Prostate gland (tissue), 2 donors: Measurements from ENCODE around the gene POLR3GL. TPM values are rescaled to one million over a fixed set of nuclear protein-coding genes. Genes with fewer than 3 reads are reported as not detected.

Source experiments
- DNase-seq: peaks from one replicate; pipeline ENCODE4 v3.0.0-alpha.2; 2019; ENCODE audit warnings: low spot score
- H3K27ac ChIP-seq, 2 donors: fragments of 200-600 bp; sonication (generic); 2 replicates each; pipeline ENCODE4 v1.5.1; 2017 to 2019
- H3K27me3 ChIP-seq: fragments of 200-600 bp; sonication (generic); replicated peaks from 2 replicates; pipeline ENCODE4 v1.5.1; 2019; ENCODE audit not compliant: insufficient read depth
- H3K36me3 ChIP-seq, 2 donors: fragments of 200-600 bp; sonication (generic); 1 replicate in 1 of 2; 2 replicates in 1 of 2; pipeline versions ENCODE4 v1.5.1 to v1.8.1; 2017 to 2019
- H3K4me1 ChIP-seq: fragments of 200-600 bp; sonication (generic); replicated peaks from 2 replicates; pipeline ENCODE4 v1.5.1; 2019
- H3K4me3 ChIP-seq, 2 donors: fragments of 200-600 bp; sonication (generic); 2 replicates each; pipeline ENCODE4 v1.5.1; 2017 to 2019
- H3K9me3 ChIP-seq: fragments of 200-600 bp; sonication (generic); 2 replicates; pipeline ENCODE4 v1.5.1; 2017
- POLR2A ChIP-seq: fragments of 450-650 bp; IDR thresholded peaks from one replicate; pipeline ENCODE4 v1.6.1; 2016; ENCODE audit warnings: antibody characterized with exemption, mild to moderate bottlenecking
- POLR2AphosphoS5 ChIP-seq: sonication (generic); formaldehyde crosslinking; IDR thresholded peaks from one replicate; pipeline ENCODE4 v1.6.1; 2017; ENCODE audit warnings: antibody characterized with exemption
- WGBS: methylation state at CpG from one replicate; pipeline ENCODE4 v1.1.5; 2018; 5-methylcytosine and 5-hydroxymethylcytosine counted together
- intact Hi-C: fragments of 100-400 bp; cut with DNase I; formaldehyde crosslinking; loops from one replicate; pipeline ENCODE4 v1.14.2; 2022
- total RNA-seq, 2 donors: library from RNA; depleted of rRNA; stranded (reverse); fragments of >200 nt; gene quantifications; one replicate each; pipeline ENCODE4 v1.1.0, GENCODE V29; 2016
- TF ChIP-seq, protein P1 (sequence below), 4 experiments: fragments of 200-600 bp in 2 of 4; fragments of 450-650 bp in 2 of 4; sonication (generic) in 2 of 4; IDR thresholded peaks; 1 replicate in 3 of 4; 2 replicates in 1 of 4; pipeline ENCODE4 v1.5.1; 2016 to 2019; ENCODE audit warnings: antibody characterized with exemption in 4 of 4, mild to moderate bottlenecking in 2 of 4, moderate library complexity in 2 of 4

The POLR3GL gene
- total RNA-seq, 2 donors from 2014 or later, result 20.3 to 23.2 TPM

DNA sequence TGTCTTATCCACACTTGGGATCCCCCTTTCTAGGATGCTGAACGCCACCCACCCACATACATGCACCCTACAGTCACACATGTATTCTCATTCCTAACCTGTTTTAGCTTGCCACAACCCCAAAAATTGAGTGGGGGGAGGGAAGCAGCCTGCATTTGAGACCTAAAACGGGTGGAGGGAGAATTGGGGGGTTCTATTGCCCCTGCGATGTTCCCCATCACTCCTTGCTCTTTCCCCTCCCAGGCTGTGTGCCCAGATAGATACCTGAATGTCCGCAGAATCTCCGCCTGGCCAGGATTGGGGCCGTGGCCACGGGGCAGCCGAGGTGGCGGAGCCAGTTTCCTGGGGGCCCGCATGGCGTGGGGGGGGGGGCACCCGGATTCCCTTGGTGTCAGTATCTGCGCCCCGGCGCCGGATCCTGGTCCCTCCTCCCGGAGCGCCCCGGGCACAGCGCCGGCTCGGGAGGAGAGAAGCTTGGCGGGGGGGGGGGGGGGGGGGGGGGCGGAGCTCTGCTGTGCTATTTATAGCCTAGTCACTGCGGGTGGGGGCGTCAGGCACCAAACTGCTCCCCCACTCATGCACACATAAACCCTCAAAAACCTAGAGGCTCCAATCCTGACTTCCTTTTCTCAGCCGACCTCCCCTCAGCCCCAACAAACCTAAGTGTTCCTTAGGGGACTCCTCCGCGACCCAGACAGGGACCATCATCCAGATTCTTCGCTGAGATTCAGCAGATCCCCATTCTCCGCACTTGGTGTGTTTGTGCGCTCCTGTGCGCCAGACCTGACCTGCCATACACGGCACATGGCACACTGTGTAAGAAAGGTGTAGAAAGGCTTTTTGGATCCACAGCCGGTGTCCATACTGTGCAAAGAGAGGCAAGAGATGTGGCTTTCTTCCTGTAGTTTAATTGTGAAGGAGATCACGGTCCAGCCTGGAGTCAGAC lies 2.1 kb upstream of the POLR3GL start:
- TF ChIP-seq, protein P1, sequence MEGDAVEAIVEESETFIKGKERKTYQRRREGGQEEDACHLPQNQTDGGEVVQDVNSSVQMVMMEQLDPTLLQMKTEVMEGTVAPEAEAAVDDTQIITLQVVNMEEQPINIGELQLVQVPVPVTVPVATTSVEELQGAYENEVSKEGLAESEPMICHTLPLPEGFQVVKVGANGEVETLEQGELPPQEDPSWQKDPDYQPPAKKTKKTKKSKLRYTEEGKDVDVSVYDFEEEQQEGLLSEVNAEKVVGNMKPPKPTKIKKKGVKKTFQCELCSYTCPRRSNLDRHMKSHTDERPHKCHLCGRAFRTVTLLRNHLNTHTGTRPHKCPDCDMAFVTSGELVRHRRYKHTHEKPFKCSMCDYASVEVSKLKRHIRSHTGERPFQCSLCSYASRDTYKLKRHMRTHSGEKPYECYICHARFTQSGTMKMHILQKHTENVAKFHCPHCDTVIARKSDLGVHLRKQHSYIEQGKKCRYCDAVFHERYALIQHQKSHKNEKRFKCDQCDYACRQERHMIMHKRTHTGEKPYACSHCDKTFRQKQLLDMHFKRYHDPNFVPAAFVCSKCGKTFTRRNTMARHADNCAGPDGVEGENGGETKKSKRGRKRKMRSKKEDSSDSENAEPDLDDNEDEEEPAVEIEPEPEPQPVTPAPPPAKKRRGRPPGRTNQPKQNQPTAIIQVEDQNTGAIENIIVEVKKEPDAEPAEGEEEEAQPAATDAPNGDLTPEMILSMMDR (IDR thresholded peaks at IDR 0.05), result no peak
- no peak for TF ChIP-seq POLR2A
- no peak for TF ChIP-seq POLR2AphosphoS5
- peak; percentile 57 for DNase-seq
- Histone ChIP-seq H3K27me3 (no peaks in the 10 kb centered on the region), H3K36me3 (no peaks in the 10 kb centered on the region), H3K4me1 (peaks cover 5% of the 10 kb centered on the region), H3K4me3 (peak overlapping the region; percentile 47 to 52), H3K9me3 (no peaks in the 10 kb centered on the region), H3K27ac (peak overlapping the region; percentile 84)
- WGBS, result 9% methylated on average over 34 of the region's 36 CpGs
- intact Hi-C loops, result loop anchor here (5.0 kb wide), 2 partner anchors 45 to 75 kb away; partner anchors contain the start of gene PEX11B

DNA sequence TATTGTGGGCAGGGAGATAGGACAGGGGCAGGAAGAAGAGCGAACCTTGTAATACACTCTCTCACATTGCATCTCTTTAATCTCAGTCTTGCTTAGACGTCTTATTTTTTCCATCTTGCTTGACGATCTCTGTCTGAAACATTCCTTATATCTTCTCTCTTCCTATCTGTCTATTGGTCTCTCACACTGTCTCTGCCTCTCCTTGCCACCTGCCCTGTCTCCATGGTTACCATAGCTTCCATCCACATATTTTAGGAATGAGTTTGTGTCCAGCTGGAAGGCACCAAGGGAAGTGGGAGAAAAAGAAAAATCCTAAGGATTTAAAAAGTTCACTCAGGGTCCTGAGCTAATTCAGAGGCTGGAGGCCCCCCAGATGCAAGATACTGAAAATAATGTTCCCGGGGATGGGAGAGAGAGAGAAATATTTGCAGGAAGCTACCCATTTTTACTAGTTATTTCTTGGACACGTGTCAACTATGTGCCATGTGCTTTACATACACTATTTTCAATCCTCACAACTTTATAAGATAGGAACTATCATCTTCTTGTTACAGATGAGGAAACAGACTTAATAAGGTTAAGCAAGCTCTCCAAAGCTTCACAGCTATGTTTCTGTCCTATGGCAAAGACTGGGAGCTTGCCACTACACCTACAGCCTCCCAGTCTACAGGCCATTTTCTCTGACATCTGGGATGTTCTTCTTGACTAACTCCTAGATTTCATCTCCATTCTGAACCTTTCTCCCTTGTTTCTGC lies 1.0 kb upstream of the POLR3GL start:
- no peaks in the 10 kb centered on the region for H3K9me3 ChIP-seq
- H3K36me3 ChIP-seq, result no peaks in the 10 kb centered on the region
- 36% methylated on average over 5 of the region's 5 CpGs for WGBS
- intact Hi-C loops, result loop anchor here (5.0 kb wide), 2 partner anchors 46 to 74 kb away; partner anchors contain the start of gene PEX11B
- H3K4me3 ChIP-seq, result peak overlapping the region; percentile 42 to 46
- TF ChIP-seq POLR2AphosphoS5, result no peak
- TF ChIP-seq POLR2A, result no peak
- TF ChIP-seq, protein P1 (IDR thresholded peaks at IDR 0.05), result no peak
- H3K27ac ChIP-seq, result peak overlapping the region; percentile 84 to 89
- peaks cover 5% of the 10 kb centered on the region for H3K4me1 ChIP-seq
- DNase-seq, result no peak
- no peaks in the 10 kb centered on the region for H3K27me3 ChIP-seq

DNA sequence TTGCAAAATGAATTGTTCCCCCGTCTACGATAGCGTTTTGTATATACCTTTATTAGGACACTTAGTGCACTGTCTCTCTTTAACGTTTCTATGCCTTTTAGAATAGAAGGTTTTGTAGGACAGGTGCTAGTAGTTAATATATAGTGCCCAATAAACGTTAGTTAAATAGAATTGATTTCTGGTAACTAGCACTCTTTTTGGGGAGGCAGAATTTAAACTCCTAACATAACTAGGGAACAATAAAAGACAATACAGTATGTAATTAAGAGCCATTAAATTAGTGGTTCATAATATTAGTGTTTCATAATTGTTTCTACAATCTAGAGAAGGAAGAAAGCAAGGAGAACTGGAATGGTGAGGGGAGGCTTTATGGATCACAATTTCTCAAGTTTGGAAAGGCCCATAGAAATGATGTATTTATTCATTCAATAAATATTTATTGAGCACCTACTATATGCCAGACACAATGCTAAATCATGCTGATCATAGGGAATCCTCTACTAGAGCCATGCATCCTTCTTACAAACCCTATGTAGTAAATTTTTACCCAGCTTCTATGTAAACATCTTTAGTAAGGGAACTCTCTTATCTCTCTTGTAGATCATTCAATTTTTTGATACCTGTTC lies 742 bp downstream of the POLR3GL start:
- no peaks in the 10 kb centered on the region for H3K36me3 ChIP-seq
- intact Hi-C loops, result no loop called here
- TF ChIP-seq POLR2AphosphoS5 (no peak), POLR2A (no peak)
- TF ChIP-seq, protein P1 (IDR thresholded peaks at IDR 0.05), result no peak
- no peak for DNase-seq
- peaks cover 5% of the 10 kb centered on the region for H3K4me1 ChIP-seq
- H3K4me3 ChIP-seq, result peak overlapping the region; percentile 42 to 46
- peak overlapping the region; percentile 84 to 89 for H3K27ac ChIP-seq
- 0% methylated on average over 5 of the region's 5 CpGs for WGBS
- H3K27me3 ChIP-seq, result no peaks in the 10 kb centered on the region
- no peaks in the 10 kb centered on the region for H3K9me3 ChIP-seq

DNA sequence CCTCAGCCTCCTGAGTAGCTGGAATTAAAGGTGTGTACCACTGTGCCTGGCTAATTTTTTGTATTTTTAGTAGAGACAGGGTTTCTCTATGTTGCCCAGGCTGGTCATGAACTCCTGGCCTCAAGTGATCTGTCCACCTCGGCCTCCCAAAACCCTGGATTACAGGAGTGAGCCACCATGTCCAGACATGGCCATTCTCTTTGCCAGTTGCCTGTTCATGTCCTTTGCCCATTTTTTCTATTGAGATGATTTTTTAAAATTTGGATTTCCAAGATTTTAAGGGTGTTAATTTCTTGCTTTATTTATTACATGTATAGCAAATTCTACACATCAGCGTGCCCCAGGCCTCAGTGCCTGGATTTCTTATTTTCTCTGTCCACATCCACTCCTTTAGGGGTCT lies 2.8 kb downstream of the POLR3GL start:
- Histone ChIP-seq H3K4me3 (no peak overlapping the region), H3K9me3 (no peaks in the 10 kb centered on the region), H3K27ac (no peak overlapping the region), H3K27me3 (no peaks in the 10 kb centered on the region), H3K36me3 (no peaks in the 10 kb centered on the region), H3K4me1 (peaks cover 5% of the 10 kb centered on the region)
- intact Hi-C loops, result no loop called here
- 94% methylated on average over 2 of the region's 2 CpGs for WGBS
- TF ChIP-seq POLR2A (no peak), POLR2AphosphoS5 (no peak)
- TF ChIP-seq, protein P1 (IDR thresholded peaks at IDR 0.05), result no peak
- DNase-seq, result no peak
